Measurements from ENCODE around the gene NECTIN1. TPM values are rescaled to one million over a fixed set of nuclear protein-coding genes. Genes with fewer than 3 reads are reported as not detected.

The NECTIN1 gene
- total and polyA plus RNA-seq, 2 of the 13 experiments (the other 11 are each of a cell fraction or from before 2014, with no cell fraction given) = 3.9 to 7.3 TPM

DNA sequence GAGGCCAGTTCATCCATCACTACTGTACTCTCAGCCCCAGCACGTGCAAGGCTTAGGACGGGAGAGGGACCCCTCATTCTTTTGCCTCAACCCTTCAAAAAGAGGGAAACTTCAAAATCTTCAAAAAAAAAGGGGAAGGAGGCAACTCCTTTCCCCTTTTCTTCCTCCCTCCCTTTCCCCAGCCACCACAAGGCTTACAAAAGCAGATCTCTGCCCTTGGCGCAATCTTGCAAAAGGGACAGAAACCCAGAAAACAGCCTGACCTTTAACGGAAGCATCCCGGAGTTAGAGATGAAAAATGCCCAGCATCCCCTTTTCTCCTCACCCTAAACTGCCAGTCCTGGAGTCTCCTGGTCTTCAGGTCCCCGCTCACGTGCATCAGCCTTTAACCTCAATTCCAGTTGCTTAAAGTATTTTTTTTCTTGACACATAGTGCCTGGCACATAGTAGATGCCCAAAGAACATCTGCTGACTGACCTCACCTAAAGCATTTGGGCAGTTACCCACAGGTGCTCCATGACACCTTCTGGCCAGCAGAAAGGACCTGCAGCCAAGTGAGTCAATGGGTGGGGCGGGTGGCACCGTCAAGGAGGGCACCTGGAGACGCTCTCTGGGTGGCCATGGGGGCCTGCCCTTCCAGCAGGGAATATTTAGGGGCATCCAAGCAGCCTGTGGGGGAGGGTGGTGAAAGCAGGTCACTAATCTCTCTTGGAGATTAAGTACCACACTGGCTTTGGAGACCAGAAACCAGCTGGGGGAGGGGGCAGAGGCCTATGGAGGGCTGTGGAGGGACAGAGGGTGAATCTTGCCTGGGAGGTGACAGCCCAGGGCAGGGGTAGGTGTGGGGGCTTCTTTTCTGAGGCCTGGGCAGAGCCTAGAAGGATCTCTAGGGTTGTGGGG lies 16.3 kb downstream of the NECTIN1 start (continued):
- no peak for TF ChIP-seq HNF1A (IDR thresholded peaks at IDR 0.05; ENCODE audit: low read depth)
- TF ChIP-seq HNF1A (CRISPR knock-in tag; IDR thresholded peaks at IDR 0.05; ENCODE audit: borderline replicate concordance) = peak; percentile 83; the same call in 1 of the 2 replicates

DNA sequence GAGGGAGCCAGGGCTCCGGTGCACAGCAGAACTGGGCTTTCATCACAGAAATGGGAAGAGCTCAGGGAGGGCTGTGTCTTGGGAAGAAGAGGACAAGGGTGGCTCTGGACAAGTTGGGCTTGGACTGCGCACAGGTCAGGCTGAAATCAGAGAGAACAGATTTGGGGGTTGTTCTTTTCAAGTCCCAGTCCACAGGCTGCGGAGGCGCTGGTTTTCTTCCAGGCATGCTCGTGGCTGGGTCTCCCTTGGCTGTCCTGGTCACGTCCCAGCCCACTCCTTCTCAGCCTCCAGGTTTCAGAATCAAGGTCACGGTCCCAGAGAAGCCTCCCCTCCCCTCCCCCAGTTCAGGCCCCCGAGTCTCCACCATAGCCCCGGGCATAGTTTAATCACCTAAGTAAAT lies 17.0 kb downstream of the NECTIN1 start:
- WGBS (ENCODE audit: low lambda C conversion rate) = 50% methylated on average over 3 of the region's 9 CpGs
- H2AFZ ChIP-seq (ENCODE audit: low read length) = no peak overlapping the region
- no peaks in the 10 kb centered on the region for H3K27me3 ChIP-seq (ENCODE audit: control insufficient read depth in 1 of 2, insufficient read depth in 2 of 2, low read length in 2 of 2)
- H3K4me2 ChIP-seq (ENCODE audit: low read depth, low read length) = peak overlapping the region; percentile 91
- H3K36me3 ChIP-seq (replicated peaks in 1 of 2; ENCODE audit: control insufficient read depth in 1 of 2, insufficient read depth in 2 of 2, low read length in 2 of 2) = no peaks in the 10 kb centered on the region
- H3K79me2 ChIP-seq (ENCODE audit: insufficient read depth, low read length) = no peaks in the 10 kb centered on the region
- TF ChIP-seq, protein P1, sequence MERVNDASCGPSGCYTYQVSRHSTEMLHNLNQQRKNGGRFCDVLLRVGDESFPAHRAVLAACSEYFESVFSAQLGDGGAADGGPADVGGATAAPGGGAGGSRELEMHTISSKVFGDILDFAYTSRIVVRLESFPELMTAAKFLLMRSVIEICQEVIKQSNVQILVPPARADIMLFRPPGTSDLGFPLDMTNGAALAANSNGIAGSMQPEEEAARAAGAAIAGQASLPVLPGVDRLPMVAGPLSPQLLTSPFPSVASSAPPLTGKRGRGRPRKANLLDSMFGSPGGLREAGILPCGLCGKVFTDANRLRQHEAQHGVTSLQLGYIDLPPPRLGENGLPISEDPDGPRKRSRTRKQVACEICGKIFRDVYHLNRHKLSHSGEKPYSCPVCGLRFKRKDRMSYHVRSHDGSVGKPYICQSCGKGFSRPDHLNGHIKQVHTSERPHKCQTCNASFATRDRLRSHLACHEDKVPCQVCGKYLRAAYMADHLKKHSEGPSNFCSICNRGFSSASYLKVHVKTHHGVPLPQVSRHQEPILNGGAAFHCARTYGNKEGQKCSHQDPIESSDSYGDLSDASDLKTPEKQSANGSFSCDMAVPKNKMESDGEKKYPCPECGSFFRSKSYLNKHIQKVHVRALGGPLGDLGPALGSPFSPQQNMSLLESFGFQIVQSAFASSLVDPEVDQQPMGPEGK (CRISPR knock-in tag; IDR thresholded peaks at IDR 0.05) = 0 out of 2 replicates have a peak, but pooled peaks have one; percentile 27
- TF ChIP-seq PRDM10 (CRISPR knock-in tag; IDR thresholded peaks at IDR 0.05; ENCODE audit: low read depth) = 0 out of 2 replicates have a peak, but pooled peaks have one; percentile 5
- no peak for TF ChIP-seq THAP9 (CRISPR knock-in tag; IDR thresholded peaks at IDR 0.05; ENCODE audit: borderline replicate concordance)
- TF ChIP-seq ARNTL (CRISPR knock-in tag; IDR thresholded peaks at IDR 0.05) = 0 out of 2 replicates have a peak, but pooled peaks have one; percentile 23
- no peak for ATAC-seq
- no TSS peak for BruUV-seq (replicated peaks)
- H3K9ac ChIP-seq (ENCODE audit: insufficient read depth, low read depth, low read length) = no peak overlapping the region
- no peaks in the 10 kb centered on the region for H4K20me1 ChIP-seq (ENCODE audit: insufficient read depth, low read length)
- H3K4me1 ChIP-seq (ENCODE audit: insufficient read depth, low read length) = peaks cover 68% of the 10 kb centered on the region
- FAIRE-seq = no peak
- in situ Hi-C loops (cut with HindIII; ENCODE audit: extremely low pct_ligation_motif_present, low pct_unique_long_range_greater_than_20kb) (no loop called here), intact Hi-C loops (cut with micrococcal nuclease; ENCODE audit: unreplicated experiment) (no loop called here)
- POLR2A ChIA-PET = no interaction called here
- no peaks in the 10 kb centered on the region for H3K9me3 ChIP-seq (ENCODE audit: low read length)
- CTCF ChIA-PET (ENCODE audit: low intra/inter-chr PET ratio, low total read pairs) = no interaction called here
- H3K27ac ChIP-seq (ENCODE audit: extremely low read length, insufficient read depth, low read length) = peak overlapping the region; percentile 15
- DNase-seq (ENCODE audit: low spot score) = no peak
- H3K4me3 ChIP-seq (replicated peaks in 1 of 3; ENCODE audit: insufficient read depth in 1 of 3, low read depth in 2 of 3, low read length in 3 of 3) = no peak overlapping the region

All from HepG2 (cell line).